HK-2 (cell line): ENCODE measurements around the gene FAM110A.
"Not testable (repeated sequence)": the region's sequence is repeated elsewhere in the genome, so short reads cannot be mapped to it uniquely, and the experiment has no call there.

Experiments used
- DNase-seq: peaks from one replicate; pipeline ENCODE4 v3.0.0-alpha.2; 2018; ENCODE audit not compliant: unreplicated experiment

The FAM110A gene

DNA sequence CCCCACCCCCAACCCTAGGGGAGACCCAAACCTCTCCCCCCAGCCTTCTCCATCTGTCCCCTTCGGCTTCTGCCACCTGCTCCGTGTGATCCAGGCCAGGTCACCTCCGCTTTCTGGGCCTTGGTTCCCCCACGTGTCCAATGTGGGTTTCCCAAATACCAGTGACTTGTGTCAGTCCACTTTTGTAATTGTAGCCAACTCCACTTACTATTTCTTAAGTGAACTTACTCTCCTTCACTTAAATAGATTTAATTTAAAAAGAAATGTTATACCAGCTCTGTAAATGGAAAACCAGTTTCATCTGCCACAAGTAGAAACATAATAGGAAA is 10.0 kb upstream of the FAM110A start:
- DNase-seq = no peak

DNA sequence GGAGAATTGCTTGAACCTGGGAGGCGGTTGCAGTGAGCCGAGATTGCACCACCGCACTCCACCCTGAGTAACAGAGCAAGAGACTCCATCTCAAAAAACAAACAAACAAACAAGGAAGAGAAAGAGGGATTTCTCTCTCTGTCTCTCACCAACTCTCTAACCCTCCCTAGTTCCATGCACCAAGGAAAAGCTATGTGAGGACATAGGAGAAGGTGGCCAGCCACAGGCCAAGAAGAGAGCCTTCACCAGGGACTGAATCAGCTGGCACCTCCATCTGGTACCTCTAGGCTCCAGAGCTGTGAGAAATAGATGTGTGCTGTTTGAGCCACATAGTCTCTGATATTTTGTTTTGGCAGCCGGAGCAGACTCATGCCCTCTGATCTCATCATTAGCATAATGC is 9.0 kb upstream of the FAM110A start:
- no peak for DNase-seq

GRCh38 chr20:824916-825315 is 8.6 kb upstream of the FAM110A start:
- no peak for DNase-seq

DNA sequence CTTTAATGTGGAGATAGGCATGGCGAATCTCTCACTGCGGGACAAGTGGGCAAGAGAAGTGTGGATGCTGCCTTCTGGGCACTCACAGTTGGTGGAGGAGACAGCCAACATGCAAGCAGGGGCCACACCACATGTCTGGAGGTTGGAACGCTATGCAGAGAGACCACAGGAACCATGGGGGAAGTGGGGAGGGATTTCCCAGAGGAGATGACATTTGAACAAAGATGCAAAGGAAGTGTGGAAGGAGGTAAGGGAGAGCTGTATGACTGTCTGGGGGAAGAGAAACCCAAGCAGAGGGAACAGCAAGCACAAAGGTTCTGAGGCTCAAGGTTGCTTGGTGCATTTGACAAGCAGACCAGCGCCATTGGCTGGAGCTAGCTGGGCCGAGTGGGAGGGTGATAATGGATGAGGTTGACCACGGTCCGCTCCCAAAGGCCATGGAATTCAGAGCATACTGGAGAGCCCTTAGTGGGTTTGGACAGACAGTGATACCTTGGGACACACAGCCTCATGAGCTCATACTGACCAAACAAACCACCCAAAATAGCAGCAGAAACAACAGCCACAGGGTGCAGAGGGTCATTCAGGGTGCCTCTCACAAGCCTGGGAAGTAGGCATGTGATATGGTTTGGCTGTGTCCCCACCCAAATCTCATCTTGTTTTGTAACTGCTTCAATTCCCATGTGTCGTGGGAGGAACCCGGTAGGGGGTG is 7.6 kb upstream of the FAM110A start:
- no peak for DNase-seq

DNA sequence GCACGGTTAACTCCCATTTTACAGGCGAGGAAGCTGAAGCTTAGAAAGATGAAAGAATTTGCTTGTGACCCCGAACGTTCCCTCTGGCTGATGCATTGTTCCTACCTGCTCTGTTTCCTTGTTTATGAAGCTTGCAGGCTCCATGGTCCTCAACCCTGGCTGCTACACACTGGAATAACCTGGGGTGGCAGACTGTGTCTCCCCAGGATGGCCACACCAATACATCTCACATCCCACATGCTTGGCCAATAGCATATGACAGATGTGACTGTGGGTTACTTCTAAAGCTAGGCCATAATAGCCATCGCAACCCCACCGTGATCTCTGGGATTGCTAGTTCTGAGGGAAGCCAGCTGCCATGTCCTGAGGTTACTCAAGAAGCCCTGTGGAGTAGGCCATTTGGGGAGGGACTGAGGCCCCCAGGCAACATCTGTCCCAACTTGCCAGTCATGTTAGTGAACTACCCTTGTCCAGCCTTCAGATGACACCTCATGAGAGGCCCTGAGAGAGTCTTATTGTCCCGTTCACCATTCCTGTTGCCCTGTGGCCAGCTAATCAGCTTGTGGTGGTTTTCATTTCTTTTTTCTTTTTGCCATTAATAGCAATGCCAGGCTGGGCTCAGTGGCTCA is 6.7 kb upstream of the FAM110A start:
- DNase-seq = no peak

GRCh38 chr20:827981-828380 is 5.5 kb upstream of the FAM110A start:
- DNase-seq = not testable (repeated sequence)

DNA sequence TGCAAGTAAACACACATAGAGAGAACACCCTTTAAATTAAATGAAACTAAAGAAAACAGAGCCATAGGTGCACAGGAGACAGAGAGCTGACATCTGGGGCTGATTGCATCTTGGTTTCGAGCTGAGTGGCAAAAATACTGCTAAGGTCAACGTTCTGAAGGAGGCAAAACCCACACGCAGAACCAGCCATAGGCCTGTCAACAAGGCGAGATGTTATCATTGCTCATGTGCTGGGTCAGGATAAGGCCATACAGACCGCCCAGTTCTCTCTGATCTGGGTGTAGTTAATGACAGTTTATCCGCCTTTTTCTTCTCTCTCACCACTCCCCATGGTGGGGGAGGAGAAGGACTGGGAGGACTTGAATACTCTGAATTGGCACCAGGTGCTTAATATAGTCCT is 4.5 kb upstream of the FAM110A start:
- DNase-seq = no peak

- no peak for DNase-seq
These were observed 4.0 kb upstream of the FAM110A start for GRCh38 chr20:829551-829950.

GRCh38 chr20:830011-830521 is 3.4 kb upstream of the FAM110A start:
- DNase-seq = no peak

GRCh38 chr20:831251-831650 is 2.3 kb upstream of the FAM110A start:
- no peak for DNase-seq

DNA sequence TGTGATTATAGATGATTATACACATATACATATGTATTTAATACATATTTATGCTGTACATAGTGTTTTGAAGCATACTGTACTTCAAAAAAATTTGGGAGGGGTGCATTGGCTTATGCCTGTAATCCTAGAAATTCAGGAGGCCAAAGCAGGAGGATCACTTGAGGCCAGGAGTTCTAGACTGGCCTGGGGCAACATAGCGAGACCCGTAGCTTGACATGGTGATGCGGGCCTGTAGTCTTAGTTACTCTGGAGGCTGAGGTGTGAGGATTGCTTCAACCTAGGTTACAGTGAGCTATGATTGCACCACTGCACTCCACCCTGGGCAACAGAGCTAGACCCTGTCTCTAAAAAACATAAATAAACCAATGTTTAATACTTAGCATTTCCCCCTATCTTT is 1.6 kb upstream of the FAM110A start:
- no peak for DNase-seq

DNA sequence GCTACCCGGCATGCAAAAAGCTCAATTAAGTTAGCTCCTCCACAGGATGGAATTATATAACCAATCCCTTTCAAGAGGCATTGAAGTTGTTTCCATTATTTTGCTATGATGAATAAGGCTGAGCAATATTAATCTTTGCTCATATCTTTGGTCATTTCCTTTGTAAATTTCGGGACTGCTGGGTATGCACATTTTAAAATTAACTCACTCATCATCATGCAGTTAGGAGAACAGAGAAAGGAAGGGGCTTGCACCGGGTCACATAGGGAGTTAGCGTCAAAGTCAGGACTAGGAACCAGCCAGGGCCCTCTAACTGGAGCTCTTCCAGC is 430 bp upstream of the FAM110A start:
- no peak for DNase-seq

DNA sequence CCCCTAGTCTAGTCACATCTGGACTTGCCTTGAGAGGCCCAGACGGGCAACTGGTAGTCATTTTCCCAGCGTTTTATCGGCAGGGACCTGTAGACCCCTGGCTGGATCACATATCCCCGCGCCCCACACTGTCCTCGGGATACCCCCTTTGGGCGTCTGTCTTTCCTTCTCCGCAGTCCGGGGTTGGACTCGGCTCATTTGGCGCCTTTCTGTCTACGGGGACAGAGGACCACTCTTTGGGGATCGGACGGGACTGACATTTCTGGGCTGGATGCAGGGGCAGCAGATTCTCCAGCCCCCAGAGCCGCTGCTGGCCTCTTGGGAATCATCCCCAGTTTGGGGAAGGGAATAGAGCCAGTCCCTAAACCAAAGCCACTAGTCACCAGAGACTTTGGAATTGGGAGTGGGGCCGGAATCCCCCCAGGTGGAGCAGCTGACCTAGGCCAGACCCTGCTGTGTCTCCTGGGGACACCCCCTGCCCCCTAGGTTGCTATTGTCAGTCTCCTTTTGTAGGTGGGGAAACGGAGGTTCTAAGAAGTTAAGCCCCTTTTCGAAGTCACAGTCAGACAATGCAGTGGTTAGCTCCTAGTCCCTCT is 734 bp downstream of the FAM110A start:
- DNase-seq = no peak

DNA sequence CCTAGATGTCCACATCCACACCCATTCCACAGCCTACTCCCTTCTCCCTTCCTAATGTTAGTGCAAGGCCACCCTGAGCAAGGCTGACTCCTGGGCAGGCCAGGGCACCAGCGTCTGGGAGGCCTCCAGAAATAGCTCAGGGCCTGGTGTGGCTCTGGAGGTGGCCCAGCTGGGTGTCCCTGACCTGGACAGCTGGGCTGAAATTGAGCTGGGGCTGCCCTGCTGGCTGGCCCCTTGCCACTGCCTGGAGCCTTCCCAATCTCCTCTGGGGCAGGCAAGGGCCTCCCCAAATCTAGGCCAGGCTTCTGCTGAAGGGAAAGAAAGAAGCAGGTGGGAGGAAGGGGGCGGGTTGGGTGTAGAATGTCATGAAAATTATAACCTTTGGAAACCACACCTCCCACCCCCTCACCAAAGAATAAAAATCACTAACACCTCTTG is 2.1 kb downstream of the FAM110A start:
- DNase-seq = no peak

DNA sequence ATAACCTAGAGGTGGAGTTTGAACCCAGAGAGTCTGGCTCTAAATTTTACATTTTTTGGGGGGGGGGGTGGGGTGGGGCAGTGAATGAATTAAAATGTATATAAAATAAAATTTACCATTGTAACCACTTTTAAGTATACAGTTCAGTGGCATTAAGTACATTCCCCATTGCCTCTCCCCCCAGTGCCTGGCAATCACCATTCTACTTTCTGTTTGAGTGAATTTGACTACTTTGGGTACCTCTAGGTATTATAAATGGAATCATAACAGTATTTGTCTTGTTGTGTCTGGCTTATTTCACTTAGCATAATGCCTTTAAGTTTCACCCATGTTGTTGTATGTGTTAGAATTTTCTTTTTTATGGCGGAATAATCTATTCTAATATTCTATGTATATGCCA is 2.7 kb downstream of the FAM110A start:
- no peak for DNase-seq

- no peak for DNase-seq
These were observed 5.5 kb downstream of the FAM110A start for GRCh38 chr20:839015-839414.

DNA sequence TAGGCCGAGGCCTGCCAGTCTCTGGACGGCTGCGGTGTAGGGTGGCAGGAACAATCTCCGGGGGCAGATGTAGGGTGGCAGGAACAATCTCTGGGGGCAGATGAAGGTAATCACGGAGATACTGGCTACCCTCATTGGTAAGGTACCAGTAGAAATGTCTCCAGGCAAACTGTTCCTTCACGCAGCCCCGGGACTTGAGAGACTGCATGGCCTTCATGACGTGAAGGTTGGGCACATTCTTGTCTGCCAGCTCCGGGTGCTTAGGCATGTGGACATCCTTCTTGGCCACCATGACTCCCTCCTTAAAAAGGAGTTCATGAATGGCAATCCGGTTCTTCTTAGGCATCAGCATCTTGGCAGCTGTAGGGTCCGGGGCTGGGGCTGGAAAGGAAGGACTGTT is 6.1 kb downstream of the FAM110A start:
- no peak for DNase-seq

- no peak for DNase-seq
These were observed 7.0 kb downstream of the FAM110A start for GRCh38 chr20:840503-840857.

DNA sequence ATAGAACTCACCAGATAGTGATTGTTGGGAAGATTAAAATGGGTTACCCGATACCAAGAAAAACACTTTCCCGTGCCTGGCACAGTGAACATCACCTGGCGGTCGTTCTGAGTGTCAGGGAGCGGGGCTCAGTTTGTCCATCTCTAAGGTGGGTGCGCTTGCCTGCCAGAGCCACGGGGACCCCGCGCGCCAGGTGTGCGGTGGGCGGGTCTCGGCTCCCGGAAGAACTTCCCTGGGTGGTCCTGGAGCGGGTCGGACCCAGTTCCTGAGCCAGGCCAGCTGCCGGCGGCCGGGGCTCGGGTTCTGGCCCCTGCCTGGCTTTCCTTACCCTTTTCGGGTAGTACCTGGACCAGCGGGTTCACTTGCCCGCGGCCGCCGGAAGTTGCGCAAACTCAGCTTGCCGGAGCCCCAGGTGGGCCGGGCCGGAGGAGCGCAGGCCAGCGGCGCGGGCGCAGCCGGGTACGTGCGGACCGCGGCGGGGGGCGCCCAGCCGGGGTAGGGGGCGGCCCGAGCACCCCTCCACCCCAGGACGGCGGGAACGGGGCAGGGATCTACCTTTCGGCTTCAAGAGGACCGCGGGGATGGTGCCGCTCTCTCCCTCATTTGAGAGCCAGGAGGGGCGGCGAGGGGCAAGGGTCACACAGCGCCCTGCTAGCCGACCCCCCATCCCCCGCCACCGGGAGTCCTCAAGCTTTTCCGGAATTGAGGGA is 7.5 kb downstream of the FAM110A start:
- no peak for DNase-seq

GRCh38 chr20:841568-842546 is 8.3 kb downstream of the FAM110A start:
- no peak for DNase-seq

- DNase-seq = no peak
These were observed 9.0 kb downstream of the FAM110A start for GRCh38 chr20:842547-842940.

- no peak for DNase-seq
These were observed 10.4 kb downstream of the FAM110A start for GRCh38 chr20:843912-844311.
